ENCODE results near the gene CDC7. TPM values are rescaled to one million over a fixed set of nuclear protein-coding genes. Genes with fewer than 3 reads are reported as not detected.

The CDC7 gene
- total RNA-seq, 2 donors from 2014 or later: 16.1 to 35.8 TPM

GRCh38 chr1:91520942-91521507, 20.4 kb downstream of the CDC7 start:
- Mint-ChIP-seq H3K4me1 (ENCODE audit: low read depth in 2 of 2) (peaks cover 49 to 52% of the 10 kb centered on the region in 2 donors), H3K27ac (peak overlapping the region; percentile 33 to 40), H3K9me3 (peaks cover 6% of the 10 kb centered on the region), H3K4me3 (no peak overlapping the region), H3K36me3 (peaks cover 32% of the 10 kb centered on the region), H3K27me3 (no peaks in the 10 kb centered on the region)
- ATAC-seq (no peak), DNase-seq (ENCODE audit: low spot score) (no peak)

GRCh38 chr1:91523482-91523881, 22.8 kb downstream of the CDC7 start:
- ATAC-seq (peak; percentile 95 to 98), DNase-seq (ENCODE audit: low spot score) (no peak)
- peaks cover 13% of the 10 kb centered on the region for H3K36me3 Mint-ChIP-seq
- H3K27me3 Mint-ChIP-seq: no peaks in the 10 kb centered on the region
- peak overlapping the region; percentile 17 for H3K4me3 Mint-ChIP-seq
- peak overlapping the region; percentile 15 to 40 for H3K27ac Mint-ChIP-seq
- H3K9me3 Mint-ChIP-seq: peaks cover under 1% of the 10 kb centered on the region
- peaks cover 41 to 44% of the 10 kb centered on the region in 2 donors for H3K4me1 Mint-ChIP-seq (ENCODE audit: low read depth in 2 of 2)

GRCh38 chr1:91526496-91526895, 25.8 kb downstream of the CDC7 start:
- Mint-ChIP-seq H3K36me3 (peaks cover 15% of the 10 kb centered on the region), H3K4me1 (ENCODE audit: low read depth in 2 of 2) (peaks cover 42% of the 10 kb centered on the region in 2 donors), H3K4me3 (no peak overlapping the region), H3K27me3 (no peaks in the 10 kb centered on the region), H3K9me3 (no peaks in the 10 kb centered on the region), H3K27ac (no peak overlapping the region)
- no peak for ATAC-seq
- DNase-seq (ENCODE audit: low spot score): no peak

- H3K36me3 Mint-ChIP-seq: peaks cover 15% of the 10 kb centered on the region
- H3K27ac Mint-ChIP-seq: peak overlapping the region in 1 of 2 donors; percentile 60
- no peaks in the 10 kb centered on the region for H3K9me3 Mint-ChIP-seq
- H3K4me1 Mint-ChIP-seq (ENCODE audit: low read depth in 2 of 2): peaks cover 38 to 40% of the 10 kb centered on the region in 2 donors
- no peak overlapping the region for H3K4me3 Mint-ChIP-seq
- DNase-seq (ENCODE audit: low spot score) (no peak), ATAC-seq (no peak)
- H3K27me3 Mint-ChIP-seq: no peaks in the 10 kb centered on the region
Measured at GRCh38 chr1:91527266-91527765, 26.7 kb downstream of the CDC7 start.

GRCh38 chr1:91527781-91528180, 27.1 kb downstream of the CDC7 start:
- H3K9me3 Mint-ChIP-seq: no peaks in the 10 kb centered on the region
- H3K4me1 Mint-ChIP-seq (ENCODE audit: low read depth in 2 of 2): peaks cover 38 to 42% of the 10 kb centered on the region in 2 donors
- ATAC-seq: no peak
- DNase-seq (ENCODE audit: low spot score): no peak
- H3K27me3 Mint-ChIP-seq: no peaks in the 10 kb centered on the region
- no peak overlapping the region for H3K4me3 Mint-ChIP-seq
- peak overlapping the region in 1 of 2 donors; percentile 60 for H3K27ac Mint-ChIP-seq
- H3K36me3 Mint-ChIP-seq: peaks cover 15% of the 10 kb centered on the region

GRCh38 chr1:91529856-91530255, 29.2 kb downstream of the CDC7 start:
- no peak for ATAC-seq
- no peak for DNase-seq (ENCODE audit: low spot score)
- Mint-ChIP-seq H3K9me3 (no peaks in the 10 kb centered on the region), H3K36me3 (peaks cover 9% of the 10 kb centered on the region), H3K4me1 (ENCODE audit: low read depth in 2 of 2) (peaks cover 44 to 52% of the 10 kb centered on the region in 2 donors), H3K27ac (peak overlapping the region; percentile 66 to 75), H3K4me3 (peak overlapping the region; percentile 32), H3K27me3 (no peaks in the 10 kb centered on the region)

- H3K27me3 Mint-ChIP-seq: no peaks in the 10 kb centered on the region
- no peak for DNase-seq (ENCODE audit: low spot score)
- peak in 1 of 2 donors; percentile 55 for ATAC-seq
- peaks cover under 1% of the 10 kb centered on the region for H3K9me3 Mint-ChIP-seq
- H3K4me1 Mint-ChIP-seq (ENCODE audit: low read depth in 2 of 2): peaks cover 53 to 61% of the 10 kb centered on the region in 2 donors
- peaks cover 12% of the 10 kb centered on the region for H3K36me3 Mint-ChIP-seq
- H3K4me3 Mint-ChIP-seq: peak overlapping the region; percentile 61
- peak overlapping the region; percentile 66 to 92 for H3K27ac Mint-ChIP-seq
Measured at GRCh38 chr1:91533361-91534024, 32.8 kb downstream of the CDC7 start.

- H3K27ac Mint-ChIP-seq: no peak overlapping the region
- H3K4me1 Mint-ChIP-seq (ENCODE audit: low read depth in 2 of 2): peaks cover 59 to 70% of the 10 kb centered on the region in 2 donors
- ATAC-seq (no peak), DNase-seq (ENCODE audit: low spot score) (no peak)
- H3K36me3 Mint-ChIP-seq: peaks cover 16% of the 10 kb centered on the region
- peaks cover 4% of the 10 kb centered on the region for H3K9me3 Mint-ChIP-seq
- no peak overlapping the region for H3K4me3 Mint-ChIP-seq
- H3K27me3 Mint-ChIP-seq: no peaks in the 10 kb centered on the region
Measured at GRCh38 chr1:91535441-91535840, 34.8 kb downstream of the CDC7 start.

- Mint-ChIP-seq H3K27me3 (no peaks in the 10 kb centered on the region), H3K27ac (peak overlapping the region; percentile 57 to 70), H3K4me1 (ENCODE audit: low read depth in 2 of 2) (peaks cover 69 to 80% of the 10 kb centered on the region in 2 donors), H3K4me3 (no peak overlapping the region), H3K36me3 (peaks cover 31% of the 10 kb centered on the region), H3K9me3 (peaks cover 4% of the 10 kb centered on the region)
- DNase-seq (ENCODE audit: low spot score) (no peak), ATAC-seq (no peak)
Measured at GRCh38 chr1:91537281-91537986, 36.8 kb downstream of the CDC7 start.

GRCh38 chr1:91537987-91538304, 37.3 kb downstream of the CDC7 start:
- H3K9me3 Mint-ChIP-seq: peaks cover 4% of the 10 kb centered on the region
- H3K36me3 Mint-ChIP-seq: peaks cover 35% of the 10 kb centered on the region
- peaks cover 68 to 80% of the 10 kb centered on the region in 2 donors for H3K4me1 Mint-ChIP-seq (ENCODE audit: low read depth in 2 of 2)
- no peak overlapping the region for H3K4me3 Mint-ChIP-seq
- H3K27me3 Mint-ChIP-seq: no peaks in the 10 kb centered on the region
- no peak overlapping the region for H3K27ac Mint-ChIP-seq
- ATAC-seq (no peak), DNase-seq (ENCODE audit: low spot score) (no peak)

- no peak for ATAC-seq
- no peak for DNase-seq (ENCODE audit: low spot score)
- H3K4me3 Mint-ChIP-seq: peak overlapping the region; percentile 62
- H3K27ac Mint-ChIP-seq: peak overlapping the region; percentile 80 to 89
- H3K9me3 Mint-ChIP-seq: peaks cover 6% of the 10 kb centered on the region
- peaks cover 45% of the 10 kb centered on the region for H3K36me3 Mint-ChIP-seq
- H3K27me3 Mint-ChIP-seq: no peaks in the 10 kb centered on the region
- H3K4me1 Mint-ChIP-seq (ENCODE audit: low read depth in 2 of 2): peaks cover 68 to 86% of the 10 kb centered on the region in 2 donors
Measured at GRCh38 chr1:91540910-91541309, 40.3 kb downstream of the CDC7 start.

- peak overlapping the region; percentile 80 to 89 for H3K27ac Mint-ChIP-seq
- peak; percentile 38 to 59 for ATAC-seq
- H3K4me1 Mint-ChIP-seq (ENCODE audit: low read depth in 2 of 2): peaks cover 76 to 90% of the 10 kb centered on the region in 2 donors
- H3K27me3 Mint-ChIP-seq: no peaks in the 10 kb centered on the region
- no peak for DNase-seq (ENCODE audit: low spot score)
- H3K4me3 Mint-ChIP-seq: peak overlapping the region; percentile 62
- peaks cover 6% of the 10 kb centered on the region for H3K9me3 Mint-ChIP-seq
- peaks cover 43% of the 10 kb centered on the region for H3K36me3 Mint-ChIP-seq
Measured at GRCh38 chr1:91541918-91542533, 41.4 kb downstream of the CDC7 start.

GRCh38 chr1:91545506-91546300, 45.1 kb downstream of the CDC7 start:
- Mint-ChIP-seq H3K9me3 (peaks cover 5% of the 10 kb centered on the region), H3K4me1 (ENCODE audit: low read depth in 2 of 2) (peaks cover 84 to 92% of the 10 kb centered on the region in 2 donors), H3K27me3 (no peaks in the 10 kb centered on the region), H3K27ac (peak overlapping the region; percentile 63 to 94), H3K36me3 (peaks cover 38% of the 10 kb centered on the region), H3K4me3 (no peak overlapping the region)
- DNase-seq (ENCODE audit: low spot score) (no peak), ATAC-seq (peak in 1 of 2 donors; percentile 65)
